Neural cell (in vitro differentiated cells): ENCODE measurements around the gene NPHP4. TPM values are rescaled to one million over a fixed set of nuclear protein-coding genes. Genes with fewer than 3 reads are reported as not detected.

ENCODE experiments used
- H2AFZ ChIP-seq: fragments of 200-600, 300-800 bp; sonication (generic), shearing (Covaris generic); 2 replicates; pipeline ENCODE4 v1.6.0; 2014; ENCODE audit warnings: low read depth, mild to moderate bottlenecking, antibody characterized with exemption, low read length, moderate library complexity
- H3F3A ChIP-seq: fragments of 200-600 bp; shearing (Covaris generic); 2 replicates; pipeline ENCODE4 v1.6.1; 2016; ENCODE audit warnings: mild to moderate bottlenecking, moderate library complexity, mixed read lengths, antibody characterized with exemption, low read length; ENCODE audit not compliant: insufficient read depth, poor library complexity, severe bottlenecking
- H3K27ac ChIP-seq: fragments of 200-600, 300-800 bp; sonication (generic), shearing (Covaris generic); 2 replicates; pipeline ENCODE4 v1.5.1; 2014; ENCODE audit warnings: mild to moderate bottlenecking, low read length, moderate library complexity
- H3K27me3 ChIP-seq: fragments of 300-800, 200-600 bp; sonication (generic), shearing (Covaris generic); 2 replicates; pipeline ENCODE4 v1.6.0; 2014; ENCODE audit warnings: mild to moderate bottlenecking, low read depth, low read length, moderate library complexity; ENCODE audit not compliant: insufficient read depth
- H3K36me3 ChIP-seq: fragments of 300-800, 200-600 bp; sonication (generic), shearing (Covaris generic); 2 replicates; pipeline ENCODE4 v1.5.1; 2014; ENCODE audit warnings: mild to moderate bottlenecking, antibody characterized with exemption, low read length, moderate library complexity; ENCODE audit not compliant: insufficient read depth
- H3K4me2 ChIP-seq: fragments of 300-800, 200-600 bp; sonication (generic), shearing (Covaris generic); 2 replicates; pipeline ENCODE4 v1.6.0; 2014; ENCODE audit warnings: mild to moderate bottlenecking, low read length
- H3K4me3 ChIP-seq: fragments of 300-800, 200-600 bp; sonication (generic), shearing (Covaris generic); 2 replicates; pipeline ENCODE4 v1.5.1; 2014; ENCODE audit warnings: mild to moderate bottlenecking, low read length, moderate library complexity
- H3K79me2 ChIP-seq: fragments of 200-600 bp; shearing (Covaris generic); replicated peaks from 2 replicates; pipeline ENCODE4 v1.6.0; 2014; ENCODE audit warnings: mild to moderate bottlenecking, low read length, moderate library complexity; ENCODE audit not compliant: insufficient read depth
- H3K9ac ChIP-seq: fragments of 300-800, 200-600 bp; sonication (generic), shearing (Covaris generic); 2 replicates; pipeline ENCODE4 v1.6.1; 2016; ENCODE audit warnings: mild to moderate bottlenecking, low read length, mixed read lengths
- H3K9me2 ChIP-seq: fragments of 200-600 bp; shearing (Covaris generic); 2 replicates; pipeline ENCODE4 v1.6.1; 2016; ENCODE audit warnings: mild to moderate bottlenecking, low read length, mixed read lengths; ENCODE audit not compliant: insufficient read depth
- H3K9me3 ChIP-seq: fragments of 200-600, 300-800 bp; sonication (generic), shearing (Covaris generic); 2 replicates; pipeline ENCODE4 v1.6.1; 2016; ENCODE audit warnings: mild to moderate bottlenecking, mixed run types, low read length, moderate library complexity, mixed read lengths
- H4K20me1 ChIP-seq: fragments of 200-600 bp; shearing (Covaris generic); 2 replicates; pipeline ENCODE4 v1.6.1; 2016; ENCODE audit warnings: mild to moderate bottlenecking, mixed run types; ENCODE audit not compliant: insufficient read depth
- EP300 ChIP-seq: fragments of 450-650 bp; conservative IDR thresholded peaks from 2 replicates; pipeline ENCODE4 v1.6.1; 2014; ENCODE audit warnings: antibody characterized with exemption, mild to moderate bottlenecking, moderate library complexity; ENCODE audit not compliant: poor library complexity, severe bottlenecking
- EZH2 ChIP-seq: fragments of 200-600, 300-800 bp; shearing (Covaris generic), sonication (generic); IDR thresholded peaks from 2 replicates; pipeline ENCODE4 v1.6.1; 2014; ENCODE audit warnings: antibody characterized with exemption, low read length, borderline replicate concordance, mild to moderate bottlenecking; ENCODE audit not compliant: insufficient read depth, poor library complexity, severe bottlenecking
- MXI1 ChIP-seq: fragments of 450-650 bp; conservative IDR thresholded peaks from 2 replicates; pipeline ENCODE4 v1.6.1; 2014; ENCODE audit warnings: antibody characterized with exemption, mild to moderate bottlenecking; ENCODE audit not compliant: poor library complexity, severe bottlenecking
- POLR2AphosphoS5 ChIP-seq: IDR thresholded peaks from 2 replicates; pipeline ENCODE4 v1.6.1; 2012
- RAD21 ChIP-seq: fragments of 450-650 bp; conservative IDR thresholded peaks from 2 replicates; pipeline ENCODE4 v1.6.1; 2014; ENCODE audit warnings: antibody characterized with exemption, mild to moderate bottlenecking, moderate library complexity
- REST ChIP-seq: IDR thresholded peaks from 2 replicates; pipeline ENCODE4 v1.6.1; 2012; ENCODE audit warnings: borderline replicate concordance
- SMC3 ChIP-seq: fragments of 450-650 bp; conservative IDR thresholded peaks from 2 replicates; pipeline ENCODE4 v1.6.1; 2014; ENCODE audit warnings: antibody characterized with exemption, mild to moderate bottlenecking, moderate library complexity; ENCODE audit not compliant: poor library complexity
- TAF1 ChIP-seq: IDR thresholded peaks from 2 replicates; pipeline ENCODE4 v1.6.1; 2012; ENCODE audit warnings: low read depth
- polyA plus RNA-seq: library from polyadenylated mRNA; depleted of rRNA; stranded (reverse); fragments of >200 nt; gene quantifications from 2 replicates; pipeline ENCODE4 v1.2.3, GENCODE V29; 2014
- TF ChIP-seq, protein P1 (sequence below): fragments of 450-650 bp; IDR thresholded peaks from 2 replicates; pipeline ENCODE4 v1.5.1; 2014; ENCODE audit warnings: antibody characterized with exemption, mild to moderate bottlenecking, moderate library complexity; ENCODE audit not compliant: poor library complexity, severe bottlenecking

NPHP4 gene
- polyA plus RNA-seq, 1 donor from 2014 or later, result 17.1 TPM

GRCh38 chr1:5891736-5892135 lies 100.5 kb downstream of the NPHP4 start:
- TF ChIP-seq MXI1, result no peak
- no peak for TF ChIP-seq POLR2AphosphoS5
- no peak for TF ChIP-seq SMC3
- TF ChIP-seq, protein P1, sequence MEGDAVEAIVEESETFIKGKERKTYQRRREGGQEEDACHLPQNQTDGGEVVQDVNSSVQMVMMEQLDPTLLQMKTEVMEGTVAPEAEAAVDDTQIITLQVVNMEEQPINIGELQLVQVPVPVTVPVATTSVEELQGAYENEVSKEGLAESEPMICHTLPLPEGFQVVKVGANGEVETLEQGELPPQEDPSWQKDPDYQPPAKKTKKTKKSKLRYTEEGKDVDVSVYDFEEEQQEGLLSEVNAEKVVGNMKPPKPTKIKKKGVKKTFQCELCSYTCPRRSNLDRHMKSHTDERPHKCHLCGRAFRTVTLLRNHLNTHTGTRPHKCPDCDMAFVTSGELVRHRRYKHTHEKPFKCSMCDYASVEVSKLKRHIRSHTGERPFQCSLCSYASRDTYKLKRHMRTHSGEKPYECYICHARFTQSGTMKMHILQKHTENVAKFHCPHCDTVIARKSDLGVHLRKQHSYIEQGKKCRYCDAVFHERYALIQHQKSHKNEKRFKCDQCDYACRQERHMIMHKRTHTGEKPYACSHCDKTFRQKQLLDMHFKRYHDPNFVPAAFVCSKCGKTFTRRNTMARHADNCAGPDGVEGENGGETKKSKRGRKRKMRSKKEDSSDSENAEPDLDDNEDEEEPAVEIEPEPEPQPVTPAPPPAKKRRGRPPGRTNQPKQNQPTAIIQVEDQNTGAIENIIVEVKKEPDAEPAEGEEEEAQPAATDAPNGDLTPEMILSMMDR, result no peak
- TF ChIP-seq TAF1, result no peak
- no peak for TF ChIP-seq EP300
- TF ChIP-seq REST, result no peak
- TF ChIP-seq EZH2, result no peak
- TF ChIP-seq RAD21, result no peak
- no peak overlapping the region for H3K4me2 ChIP-seq
- no peaks in the 10 kb centered on the region for H3K79me2 ChIP-seq
- H3F3A ChIP-seq, result no peaks in the 10 kb centered on the region
- H3K4me3 ChIP-seq, result no peak overlapping the region
- H4K20me1 ChIP-seq, result no peaks in the 10 kb centered on the region
- H3K9me2 ChIP-seq, result no peaks in the 10 kb centered on the region
- H3K36me3 ChIP-seq, result no peaks in the 10 kb centered on the region
- no peaks in the 10 kb centered on the region for H3K9me3 ChIP-seq
- H3K9ac ChIP-seq, result no peak overlapping the region
- H2AFZ ChIP-seq, result no peak overlapping the region
- H3K27me3 ChIP-seq, result no peaks in the 10 kb centered on the region
- H3K27ac ChIP-seq, result no peak overlapping the region

GRCh38 chr1:5891137-5891536 lies 101.1 kb downstream of the NPHP4 start:
- H2AFZ ChIP-seq, result no peak overlapping the region
- H3K9me2 ChIP-seq, result no peaks in the 10 kb centered on the region
- no peaks in the 10 kb centered on the region for H3K36me3 ChIP-seq
- H3K9me3 ChIP-seq, result no peaks in the 10 kb centered on the region
- no peaks in the 10 kb centered on the region for H4K20me1 ChIP-seq
- TF ChIP-seq TAF1 (no peak), EP300 (no peak), RAD21 (no peak), MXI1 (no peak), POLR2AphosphoS5 (no peak)
- TF ChIP-seq, protein P1, result no peak
- no peak overlapping the region for H3K4me2 ChIP-seq
- H3K9ac ChIP-seq, result no peak overlapping the region
- H3K27ac ChIP-seq, result no peak overlapping the region
- no peaks in the 10 kb centered on the region for H3K79me2 ChIP-seq
- H3F3A ChIP-seq, result no peaks in the 10 kb centered on the region
- no peak overlapping the region for H3K4me3 ChIP-seq
- H3K27me3 ChIP-seq, result no peaks in the 10 kb centered on the region
